HG02981 (cell line): ENCODE results near the gene CHD5.
"Not testable (repeated sequence)": the region's sequence is repeated elsewhere in the genome, so short reads cannot be mapped to it uniquely, and the experiment has no call there.

Source experiments
- ATAC-seq: cut with Tn5 transposase; IDR thresholded peaks from one replicate; pipeline ENCODE4 v1.9.1; 2021; ENCODE audit warnings: mild to moderate bottlenecking, moderate library complexity; ENCODE audit not compliant: unreplicated experiment

The CHD5 gene

DNA sequence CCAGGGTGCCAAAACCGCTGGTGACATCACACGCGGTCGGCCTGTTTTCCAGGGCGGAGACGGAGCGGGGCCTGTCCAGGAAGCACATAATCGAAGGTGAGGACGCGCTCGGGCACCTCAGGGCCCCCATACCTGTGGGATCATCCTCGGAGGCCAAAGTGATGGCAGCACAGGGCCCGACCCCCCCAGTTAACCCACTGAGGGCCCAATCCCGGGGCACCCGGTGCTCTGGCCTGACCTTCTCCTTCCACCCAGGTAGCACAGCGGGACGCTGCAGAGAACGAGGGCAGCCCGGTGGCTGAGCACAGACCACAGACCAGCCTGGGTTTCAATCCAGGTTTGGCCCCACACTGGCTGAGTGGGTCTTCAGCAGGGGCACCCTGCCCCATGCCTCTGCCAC lies 91.2 kb downstream of the CHD5 start:
- no peak for ATAC-seq

GRCh38 chr1:6087958-6088357 lies 92.2 kb downstream of the CHD5 start:
- no peak for ATAC-seq

DNA sequence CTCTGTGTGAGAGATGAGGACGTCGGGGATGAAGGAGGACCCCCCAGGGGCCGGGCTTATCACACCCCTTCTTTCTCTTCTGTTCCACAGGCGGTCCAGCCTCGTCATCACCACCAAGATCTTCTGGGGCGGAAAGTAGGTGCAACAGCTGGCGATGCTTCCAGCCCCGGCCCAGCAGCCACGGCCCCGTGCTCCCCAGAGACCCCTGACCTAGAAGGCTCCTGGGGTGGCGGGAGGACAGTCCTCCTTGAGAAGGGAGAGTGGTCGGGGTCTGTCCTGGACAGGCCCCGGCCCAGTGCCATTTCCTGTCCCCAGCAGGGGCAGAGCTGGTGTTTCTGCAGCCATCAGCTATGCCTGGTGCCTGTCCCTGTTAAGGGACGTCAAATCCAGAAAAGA lies 92.7 kb downstream of the CHD5 start:
- no peak for ATAC-seq

GRCh38 chr1:6086762-6087376 lies 93.3 kb downstream of the CHD5 start:
- ATAC-seq: no peak

DNA sequence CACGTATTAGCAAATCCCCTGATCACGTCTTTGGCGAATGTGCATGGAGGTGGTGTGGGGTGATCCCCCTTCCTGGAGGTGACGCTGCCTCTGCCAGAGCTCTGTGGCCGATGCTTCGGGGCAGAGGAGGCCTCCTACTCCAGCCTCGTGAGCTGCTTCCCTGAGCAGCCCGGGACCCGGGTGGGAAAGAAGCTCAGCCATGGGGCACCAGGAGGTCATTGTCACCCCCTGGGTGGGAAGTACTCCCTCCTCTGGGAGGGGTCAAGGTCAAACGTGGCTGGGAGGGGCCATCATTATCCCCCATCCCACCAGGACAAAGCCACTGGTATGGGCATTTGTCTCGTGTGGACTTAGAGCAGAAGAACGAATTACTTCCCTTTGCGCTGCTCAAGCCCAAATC lies 93.8 kb downstream of the CHD5 start:
- no peak for ATAC-seq

GRCh38 chr1:6085666-6086065 lies 94.5 kb downstream of the CHD5 start:
- no peak for ATAC-seq

DNA sequence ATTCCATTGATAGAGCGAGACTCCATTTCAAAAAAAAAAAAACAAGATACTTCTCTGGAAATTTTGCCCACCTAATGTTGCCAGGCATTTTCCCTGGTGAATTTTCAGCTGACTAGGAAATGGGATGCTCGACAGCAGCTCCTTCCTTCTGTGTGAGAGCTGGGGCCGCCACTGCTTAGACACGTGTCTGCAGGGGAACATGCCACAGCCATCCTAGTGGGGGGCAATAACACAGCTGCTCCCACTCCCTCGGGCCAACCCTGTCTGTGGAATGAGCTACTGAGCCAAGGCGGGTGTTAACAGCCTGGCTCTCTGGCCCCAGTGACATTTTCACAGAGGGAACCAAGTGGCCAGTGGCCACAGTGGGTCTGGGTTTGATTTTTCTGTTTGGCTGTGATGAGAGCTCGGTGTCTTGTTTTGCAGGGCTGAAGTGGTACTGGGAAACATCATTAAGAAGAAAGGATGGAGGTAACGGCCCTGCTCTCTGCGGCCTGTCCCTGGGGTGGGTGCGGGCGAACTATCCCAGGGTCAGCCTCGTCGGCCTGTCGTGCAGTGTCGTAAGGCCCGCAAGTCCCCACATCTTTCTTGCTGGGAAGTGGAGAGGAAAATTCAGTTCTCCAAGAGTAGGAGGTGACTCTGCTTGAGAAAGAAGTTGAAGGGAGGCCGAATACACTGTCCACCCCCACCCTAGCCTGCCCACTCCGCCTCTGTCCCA lies 95.2 kb downstream of the CHD5 start:
- no peak for ATAC-seq

- no peak for ATAC-seq
These were observed 96.2 kb downstream of the CHD5 start for GRCh38 chr1:6083801-6084446.

DNA sequence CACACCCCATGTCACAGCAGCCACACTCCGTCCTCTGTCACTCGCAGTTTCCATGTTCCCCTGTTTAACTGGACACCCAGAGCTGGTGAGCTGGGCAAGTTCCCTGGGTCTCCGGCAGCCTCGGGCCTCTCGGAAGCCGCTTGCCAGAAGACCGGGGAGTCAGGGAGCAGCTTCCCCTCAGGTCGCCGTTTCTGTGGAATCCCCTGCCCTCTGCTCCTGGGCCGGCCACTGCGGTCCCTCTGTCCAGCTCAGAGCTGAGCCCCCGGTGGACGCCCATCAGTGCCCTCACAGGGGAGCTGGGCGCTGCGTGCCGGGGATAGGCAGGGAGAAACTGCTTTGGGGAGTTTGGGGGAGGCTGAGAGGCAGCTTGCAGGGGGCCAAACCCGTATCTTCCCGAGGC lies 96.7 kb downstream of the CHD5 start:
- ATAC-seq: no peak

GRCh38 chr1:6082430-6082971 lies 97.6 kb downstream of the CHD5 start:
- no peak for ATAC-seq

DNA sequence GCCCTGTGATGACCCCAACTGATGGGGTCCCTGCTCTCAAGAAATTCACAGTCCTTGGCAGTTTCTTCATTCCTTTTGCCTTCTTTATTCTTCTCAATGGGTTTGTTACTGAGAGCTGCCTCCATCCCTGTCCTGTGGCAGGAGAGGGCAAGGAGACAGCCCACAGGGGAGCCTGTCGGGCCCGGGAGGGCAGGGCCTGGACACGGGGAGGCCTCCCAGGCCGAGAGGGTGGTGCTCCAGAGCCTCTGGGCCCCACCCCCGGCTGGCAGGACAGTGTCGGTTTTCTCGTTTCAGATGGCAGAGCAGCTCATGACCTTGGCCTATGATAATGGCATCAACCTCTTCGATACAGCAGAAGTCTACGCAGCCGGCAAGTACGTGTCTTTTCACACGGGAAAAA lies 98.2 kb downstream of the CHD5 start:
- ATAC-seq: no peak

- ATAC-seq: no peak
These were observed 99.7 kb downstream of the CHD5 start for GRCh38 chr1:6080469-6080868.

DNA sequence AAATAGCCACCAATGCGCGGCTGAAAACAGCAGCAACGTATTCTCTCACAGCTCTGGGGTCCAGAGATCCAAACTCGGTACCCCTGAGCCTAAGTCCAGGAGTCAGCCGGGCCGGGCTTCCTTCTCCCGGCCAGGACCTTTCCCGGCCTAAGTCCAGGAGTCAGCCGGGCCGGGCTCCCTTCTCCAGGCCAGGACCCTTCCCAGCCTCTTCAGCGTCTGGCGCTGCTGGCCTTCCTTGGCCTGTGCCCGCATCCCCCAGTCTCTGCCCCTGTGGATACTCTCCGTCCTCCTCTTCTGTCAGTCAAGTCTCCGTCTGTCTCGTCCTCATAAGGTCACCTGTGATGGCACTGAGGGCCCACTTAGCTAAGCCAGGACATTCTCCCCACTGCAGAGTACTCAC lies 102.2 kb downstream of the CHD5 start:
- ATAC-seq: no peak

DNA sequence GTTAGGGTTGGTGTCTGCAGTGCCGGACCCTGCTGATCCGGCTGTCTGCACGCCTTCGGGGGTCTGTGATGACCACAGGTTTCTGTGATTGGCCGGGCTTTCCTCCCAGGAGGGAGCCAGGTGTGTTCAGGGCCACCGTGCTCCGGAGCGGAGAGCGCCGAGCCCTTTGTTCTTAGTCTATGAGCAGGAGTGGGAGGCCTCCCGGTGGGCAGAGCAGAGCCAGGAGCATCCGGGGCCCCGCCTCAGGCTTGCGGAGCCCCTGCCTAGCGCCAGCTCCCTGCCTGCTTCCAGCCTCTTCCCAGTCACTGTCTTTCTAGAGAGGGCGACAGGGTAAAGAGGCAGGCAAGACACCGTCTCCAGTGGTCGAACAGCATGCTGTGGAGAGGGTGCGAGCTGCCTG lies 102.6 kb downstream of the CHD5 start:
- ATAC-seq: no peak

DNA sequence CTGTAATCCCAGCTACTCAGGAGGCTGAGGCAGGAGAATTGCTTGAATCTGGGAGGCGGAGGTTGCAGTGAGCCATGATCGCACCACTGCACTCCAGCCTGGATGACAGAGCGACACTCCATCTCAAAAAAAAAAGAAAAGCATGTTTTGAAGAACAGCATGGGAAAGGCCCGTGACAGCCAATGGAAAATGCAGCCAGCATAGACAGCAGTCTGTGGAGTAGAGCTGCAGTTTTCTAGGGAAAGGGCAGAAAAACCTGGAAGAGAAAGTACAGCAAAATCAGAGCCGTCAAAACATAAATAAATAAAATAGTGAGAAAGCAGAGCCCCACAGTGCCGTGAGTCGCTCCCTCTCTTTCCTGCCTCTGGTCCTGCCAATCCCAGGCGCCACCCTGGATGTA lies 103.1 kb downstream of the CHD5 start:
- not testable (repeated sequence) for ATAC-seq

DNA sequence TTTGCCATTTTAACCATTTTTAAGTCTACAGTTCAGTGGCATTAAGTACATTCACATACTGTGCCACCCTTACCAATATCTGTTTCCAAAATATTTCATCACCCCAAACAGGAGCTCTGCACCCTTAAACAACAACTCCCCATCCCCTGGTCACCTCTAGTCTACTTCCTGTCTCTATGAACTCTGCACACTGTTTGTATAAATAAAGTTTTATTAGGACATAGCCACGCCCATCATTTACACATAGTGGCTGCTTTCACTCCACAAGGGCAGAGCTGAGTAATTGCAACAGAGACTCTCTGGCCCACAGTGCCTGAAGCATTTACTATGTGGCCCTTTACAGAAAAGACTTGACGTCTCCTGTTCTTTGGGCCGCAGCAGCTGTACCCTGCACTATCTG lies 104.4 kb downstream of the CHD5 start:
- ATAC-seq: no peak

DNA sequence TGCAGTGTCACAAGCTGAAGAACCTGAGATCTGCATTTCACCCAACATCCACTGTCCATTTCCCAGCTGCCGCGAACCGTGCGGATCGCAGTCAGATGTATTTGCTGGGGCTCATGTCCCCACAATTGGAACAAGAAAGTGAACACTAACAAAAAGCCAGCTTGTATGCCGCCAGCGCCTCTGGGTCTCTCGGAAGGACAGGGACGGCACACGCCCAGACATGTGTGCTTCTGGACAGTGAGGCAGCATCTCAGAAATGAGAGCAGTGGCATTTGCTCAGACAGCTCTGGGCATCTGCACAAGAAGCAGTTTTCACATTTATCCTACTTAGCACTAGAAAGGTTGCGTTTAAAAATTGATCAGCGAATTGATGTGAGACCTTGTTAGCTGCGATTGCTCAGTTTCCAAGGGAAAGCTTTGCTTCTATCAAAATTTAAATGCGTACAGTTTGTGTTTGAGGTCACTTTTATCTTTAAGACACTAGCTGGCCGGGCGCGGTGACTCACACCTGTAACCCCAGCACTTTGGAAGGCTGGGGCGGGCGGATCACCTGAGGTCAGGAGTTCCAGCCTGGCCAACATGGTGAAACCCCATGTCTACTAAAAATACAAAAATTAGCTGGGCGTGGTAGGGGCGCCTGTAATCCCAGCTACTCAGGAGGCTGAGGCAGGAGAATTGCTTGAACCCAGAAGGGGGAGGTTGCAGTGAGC lies 105.8 kb downstream of the CHD5 start:
- no peak for ATAC-seq

GRCh38 chr1:6073480-6074053 lies 106.6 kb downstream of the CHD5 start:
- no peak for ATAC-seq

GRCh38 chr1:6072774-6073479 lies 107.2 kb downstream of the CHD5 start:
- no peak for ATAC-seq

DNA sequence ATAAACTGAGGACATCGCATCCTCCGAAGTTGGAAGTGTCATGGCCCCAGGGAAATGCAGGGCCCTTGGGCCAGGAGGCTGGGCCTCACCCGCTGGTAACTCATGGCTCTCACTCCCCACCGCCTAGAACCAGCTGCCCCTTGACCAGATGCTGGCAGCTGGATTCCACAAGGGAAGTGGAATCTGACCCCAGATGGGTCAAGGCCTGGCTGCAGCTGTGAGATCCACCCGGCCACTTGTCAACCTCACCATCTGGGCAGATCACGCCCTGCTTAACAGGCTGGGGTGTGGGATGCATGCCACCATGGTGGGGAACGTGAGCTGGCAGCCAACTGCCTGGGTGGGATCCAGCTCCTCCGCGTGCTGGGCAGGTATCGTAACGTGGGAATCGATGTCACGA lies 108.9 kb downstream of the CHD5 start:
- ATAC-seq: no peak
